Measurements from ENCODE around the gene OBSCN.

The OBSCN gene

DNA sequence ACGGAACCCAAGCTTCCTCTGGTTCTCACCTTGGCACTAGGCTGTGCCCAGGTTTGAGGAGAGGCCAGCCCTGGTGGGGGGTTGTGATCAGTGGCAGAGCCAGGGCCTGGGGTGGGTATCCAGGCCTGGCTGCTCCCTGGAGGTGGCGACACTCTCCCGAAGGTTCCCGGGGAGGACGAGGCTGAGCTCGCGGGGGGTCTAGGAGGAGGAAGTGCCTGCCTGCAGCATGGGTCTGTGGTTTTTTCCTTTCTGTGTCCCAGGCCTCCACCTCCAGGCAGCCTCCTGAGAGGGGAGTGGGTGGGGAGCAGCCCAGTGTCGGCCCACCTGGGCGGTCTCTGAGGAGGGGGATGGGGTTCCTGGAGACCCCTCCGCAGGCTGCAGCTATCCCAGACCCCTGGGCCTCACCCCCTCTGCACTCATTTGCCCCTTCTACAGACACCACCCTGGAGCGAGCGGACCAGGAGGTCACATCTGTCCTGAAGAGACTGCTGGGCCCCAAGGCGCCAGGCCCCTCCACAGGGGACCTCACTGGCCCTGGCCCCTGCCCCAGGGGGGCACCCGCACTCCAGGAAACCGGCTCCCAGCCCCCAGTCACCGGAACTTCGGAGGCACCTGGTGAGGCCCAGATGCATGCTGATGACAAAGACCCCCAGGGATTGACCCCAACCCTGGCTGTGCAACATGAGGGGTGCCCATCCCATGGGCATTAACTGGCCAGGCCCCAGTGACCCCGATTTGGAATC lies 154.5 kb downstream of the OBSCN start:
- no peak for DNase-seq

DNA sequence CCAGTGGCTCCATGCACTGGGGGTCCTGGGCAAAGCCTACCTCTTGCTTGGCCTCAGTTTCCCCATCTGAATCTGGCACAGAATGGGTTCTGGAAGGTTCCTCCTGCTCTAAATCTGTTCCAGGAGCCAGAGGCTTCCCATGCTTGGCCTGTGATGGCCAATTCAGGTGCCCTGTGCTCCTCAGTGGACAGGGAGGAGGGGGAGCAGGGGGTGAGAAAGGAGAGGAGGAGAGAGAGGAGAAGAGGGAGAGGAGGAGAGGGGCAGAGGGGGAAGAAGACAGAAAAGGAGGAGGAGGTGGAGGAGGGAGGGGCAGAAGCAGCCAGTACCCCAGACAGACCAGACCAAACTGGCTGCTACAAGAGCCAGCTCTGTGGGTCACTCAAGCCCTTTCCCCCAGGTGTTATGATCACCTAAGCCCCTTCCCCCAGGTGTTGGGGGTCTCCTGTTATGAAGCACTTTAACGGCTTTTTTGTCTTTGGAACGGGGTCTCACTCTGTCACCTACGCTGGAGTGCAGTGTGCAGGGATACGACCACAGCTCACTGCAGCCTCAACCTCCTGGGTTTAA lies 155.1 kb downstream of the OBSCN start:
- DNase-seq = peak; percentile 1

DNA sequence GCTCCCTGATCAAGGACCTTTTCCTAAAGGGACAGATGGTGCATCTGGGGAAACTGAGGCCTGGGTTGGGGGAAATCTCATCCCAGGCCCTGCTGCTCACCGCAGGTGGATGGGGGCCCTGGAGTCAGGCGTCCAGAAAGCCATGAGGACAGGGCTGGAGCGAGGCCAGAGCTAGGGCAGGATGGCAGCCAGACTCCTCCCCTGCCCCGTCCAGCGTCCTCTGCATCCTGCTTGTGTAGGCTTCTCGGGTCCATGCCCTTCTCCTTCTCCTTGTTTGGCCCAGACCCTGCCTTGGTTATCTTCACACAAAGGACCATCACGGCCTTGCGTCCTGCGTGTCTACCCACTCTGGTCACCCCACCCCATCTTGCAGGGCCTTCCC lies 155.8 kb downstream of the OBSCN start:
- no peak for DNase-seq

DNA sequence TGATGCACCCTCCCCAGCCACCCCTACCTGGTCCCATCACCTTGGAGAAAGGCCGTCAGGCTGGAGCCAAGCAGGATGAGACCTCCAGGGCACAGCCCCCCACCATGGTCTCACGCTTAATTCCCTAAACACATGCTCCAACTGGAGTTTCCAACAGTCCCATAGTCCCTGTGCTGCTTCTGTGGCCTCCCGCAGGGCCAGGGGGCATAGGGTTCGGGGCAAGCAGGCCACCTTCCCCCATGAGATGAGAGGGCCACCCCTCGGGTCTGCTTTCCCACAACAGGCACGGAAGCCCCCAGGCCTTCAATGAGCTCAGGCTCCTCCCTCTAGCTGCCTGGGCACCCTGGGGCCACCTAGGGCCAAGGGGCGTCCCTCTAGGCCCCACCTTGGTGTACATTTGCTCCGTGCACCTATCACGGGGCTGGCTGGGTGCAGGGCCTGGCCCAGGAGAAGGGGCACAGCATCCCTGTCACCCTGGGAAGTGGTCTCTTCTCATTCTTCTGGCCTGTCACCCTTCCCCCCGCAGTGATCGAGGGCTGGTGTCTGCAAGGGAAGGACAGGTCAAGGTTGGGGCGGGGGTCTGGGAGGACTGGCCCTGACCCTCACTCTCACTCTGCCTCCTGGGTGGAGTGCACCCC lies 156.3 kb downstream of the OBSCN start:
- peak; percentile 0 for DNase-seq

GRCh38 chr1:228364706-228365213 lies 156.9 kb downstream of the OBSCN start:
- DNase-seq = no peak

GRCh38 chr1:228365271-228366061 lies 157.6 kb downstream of the OBSCN start:
- DNase-seq = peak; percentile 1

DNA sequence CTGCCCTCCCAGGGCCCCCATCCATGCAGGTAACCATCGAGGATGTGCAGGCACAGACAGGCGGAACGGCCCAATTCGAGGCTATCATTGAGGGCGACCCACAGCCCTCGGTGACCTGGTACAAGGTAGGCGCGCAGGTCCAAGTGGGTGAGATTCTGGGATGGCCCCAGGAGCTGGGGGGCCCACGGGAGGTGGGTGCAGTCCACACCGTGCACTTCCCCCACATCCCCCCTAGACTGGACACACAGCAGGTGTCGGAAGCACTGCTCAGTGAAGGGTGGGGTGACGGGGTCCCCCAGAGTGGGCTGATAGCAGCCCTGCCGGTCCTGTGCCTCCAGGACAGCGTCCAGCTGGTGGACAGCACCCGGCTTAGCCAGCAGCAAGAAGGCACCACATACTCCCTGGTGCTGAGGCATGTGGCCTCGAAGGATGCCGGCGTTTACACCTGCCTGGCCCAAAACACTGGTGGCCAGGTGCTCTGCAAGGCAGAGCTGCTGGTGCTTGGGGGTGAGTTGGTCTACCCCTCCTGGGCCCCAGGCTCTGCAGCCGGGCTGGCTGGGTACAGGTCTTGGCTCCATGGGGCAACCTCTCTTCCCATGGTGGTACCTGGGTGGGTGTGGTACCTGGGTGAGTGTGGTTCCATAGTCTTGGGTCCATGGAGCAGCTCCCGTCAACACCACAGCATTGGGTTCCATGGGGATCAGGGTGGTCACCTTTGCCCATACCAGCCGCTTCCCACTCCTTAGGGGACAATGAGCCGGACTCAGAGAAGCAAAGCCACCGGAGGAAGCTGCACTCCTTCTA lies 158.4 kb downstream of the OBSCN start:
- DNase-seq = no peak

DNA sequence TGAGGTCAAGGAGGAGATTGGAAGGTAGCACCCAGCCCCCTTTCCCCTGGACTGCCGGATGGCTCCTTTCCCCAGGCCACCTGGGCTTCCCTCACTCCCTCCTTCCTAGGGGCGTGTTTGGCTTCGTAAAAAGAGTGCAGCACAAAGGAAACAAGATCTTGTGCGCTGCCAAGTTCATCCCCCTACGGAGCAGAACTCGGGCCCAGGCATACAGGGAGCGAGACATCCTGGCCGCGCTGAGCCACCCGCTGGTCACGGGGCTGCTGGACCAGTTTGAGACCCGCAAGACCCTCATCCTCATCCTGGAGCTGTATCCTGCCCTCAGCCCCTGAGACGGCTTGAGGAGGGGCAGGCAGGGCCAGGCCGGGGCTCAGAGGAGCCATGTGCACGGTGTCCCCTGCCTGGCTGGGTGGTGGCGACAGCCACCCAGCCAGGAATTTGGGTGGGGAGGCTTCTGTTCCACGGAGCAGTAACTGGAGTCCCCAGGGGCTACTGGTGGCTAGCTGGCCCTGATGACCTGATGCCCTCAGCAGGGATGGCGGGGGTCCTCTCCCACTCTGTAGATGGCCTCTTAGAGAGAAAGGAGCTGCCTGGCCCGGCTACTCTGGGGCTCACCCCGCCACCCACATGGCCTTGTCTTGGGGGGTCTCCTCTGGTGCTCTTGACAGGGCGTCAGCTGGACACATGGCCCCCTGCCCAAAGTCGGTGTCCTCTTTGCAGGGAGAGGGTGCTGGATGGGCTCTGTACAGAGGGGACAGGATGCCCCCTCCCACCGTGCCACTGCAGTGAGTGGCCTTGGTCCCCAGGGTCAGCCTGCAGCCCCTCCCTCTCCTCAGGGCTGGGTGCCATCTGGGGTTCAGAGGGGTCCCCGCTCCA lies 159.3 kb downstream of the OBSCN start:
- no peak for DNase-seq

- DNase-seq = no peak
These were observed 160.3 kb downstream of the OBSCN start for GRCh38 chr1:228367798-228368791.

DNA sequence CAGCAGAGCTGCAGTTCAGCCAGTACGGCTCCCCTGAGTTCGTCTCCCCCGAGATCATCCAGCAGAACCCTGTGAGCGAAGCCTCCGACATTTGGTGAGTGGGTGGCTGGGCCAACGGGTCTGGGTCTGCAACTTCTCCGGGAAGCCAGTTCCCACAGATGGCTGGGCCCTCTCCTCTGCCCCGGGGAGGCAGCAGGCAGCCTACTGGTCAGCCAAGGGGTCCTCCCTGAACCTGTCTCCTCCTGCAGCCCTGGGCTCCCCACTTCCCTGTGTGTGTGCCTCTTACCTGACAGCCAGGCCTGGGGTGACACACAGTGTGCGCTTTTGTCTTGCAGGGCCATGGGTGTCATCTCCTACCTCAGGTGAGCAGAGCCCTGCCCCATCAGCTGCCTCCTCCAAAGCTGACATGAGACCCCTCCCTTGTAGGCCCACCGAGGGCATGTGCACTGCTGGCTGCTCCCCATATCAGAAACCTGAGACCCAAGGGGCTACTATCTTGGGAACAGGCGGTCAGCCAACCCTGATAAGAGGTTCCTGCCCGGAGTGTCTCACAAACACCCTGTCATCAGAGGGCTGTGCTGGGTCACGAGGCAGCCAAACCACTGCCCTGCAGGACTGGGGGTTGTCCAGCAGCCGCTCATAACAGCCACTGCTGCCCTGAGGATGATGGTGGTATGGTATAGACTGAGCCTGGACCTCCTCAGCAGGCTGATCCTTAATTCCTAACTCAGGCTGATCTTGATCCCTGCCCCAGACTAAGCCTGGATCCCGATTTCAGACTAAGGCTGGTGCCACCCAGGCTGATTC lies 161.2 kb downstream of the OBSCN start:
- DNase-seq = no peak

DNA sequence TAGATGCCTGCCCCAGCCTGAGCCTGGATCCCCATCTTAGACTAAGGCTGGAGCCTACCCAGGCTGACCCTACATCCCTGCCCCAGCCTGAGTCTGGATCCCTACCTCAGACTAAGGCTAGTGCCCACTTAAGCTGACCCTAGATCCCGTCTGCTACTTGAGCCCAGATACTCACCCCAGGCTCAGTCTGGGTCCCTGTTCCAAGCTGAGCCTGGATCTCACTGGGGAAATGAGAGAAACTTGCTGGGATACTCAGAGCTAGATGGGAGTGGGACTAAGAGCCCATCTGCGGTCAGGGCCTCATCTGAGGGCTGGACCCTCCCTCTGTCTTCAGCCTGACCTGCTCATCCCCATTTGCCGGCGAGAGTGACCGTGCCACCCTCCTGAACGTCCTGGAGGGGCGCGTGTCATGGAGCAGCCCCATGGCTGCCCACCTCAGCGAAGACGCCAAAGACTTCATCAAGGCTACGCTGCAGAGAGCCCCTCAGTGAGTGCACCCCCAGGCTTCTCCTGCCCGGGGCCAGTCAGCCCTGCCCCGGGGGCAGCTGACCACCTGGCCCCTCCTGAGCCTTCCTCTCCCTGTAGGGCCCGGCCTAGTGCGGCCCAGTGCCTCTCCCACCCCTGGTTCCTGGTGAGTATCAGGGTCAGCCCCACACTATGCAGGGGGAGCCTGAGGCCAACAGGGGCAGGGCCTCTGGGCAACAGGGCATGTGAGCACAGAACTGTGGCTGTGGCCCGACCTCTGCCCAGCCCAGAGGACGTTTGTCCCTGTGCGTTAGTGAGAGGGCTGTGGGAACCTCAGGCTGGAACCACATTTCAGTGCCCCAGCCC lies 162.0 kb downstream of the OBSCN start:
- DNase-seq = no peak

DNA sequence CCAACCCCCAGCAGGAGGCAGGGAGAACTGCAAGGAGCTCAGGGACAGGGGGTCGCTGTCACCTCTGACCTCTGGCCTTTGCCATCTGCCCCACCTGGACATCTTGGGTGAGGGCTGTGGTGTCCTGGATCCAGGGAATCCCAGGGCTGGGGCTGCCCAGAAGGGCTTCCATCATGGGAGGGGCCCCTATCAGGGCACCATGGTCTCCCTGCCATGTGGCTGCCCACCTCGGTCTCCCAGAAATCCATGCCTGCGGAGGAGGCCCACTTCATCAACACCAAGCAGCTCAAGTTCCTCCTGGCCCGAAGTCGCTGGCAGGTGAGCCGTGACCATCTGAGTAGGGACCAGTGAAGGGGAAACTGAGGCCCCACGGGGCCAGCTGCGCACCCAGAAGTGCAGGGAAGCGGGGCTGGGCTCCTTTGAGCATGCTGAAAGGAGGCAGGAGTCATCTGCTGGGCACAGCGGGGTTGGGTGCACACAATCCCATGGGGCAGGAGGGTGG lies 162.6 kb downstream of the OBSCN start:
- DNase-seq = no peak

DNA sequence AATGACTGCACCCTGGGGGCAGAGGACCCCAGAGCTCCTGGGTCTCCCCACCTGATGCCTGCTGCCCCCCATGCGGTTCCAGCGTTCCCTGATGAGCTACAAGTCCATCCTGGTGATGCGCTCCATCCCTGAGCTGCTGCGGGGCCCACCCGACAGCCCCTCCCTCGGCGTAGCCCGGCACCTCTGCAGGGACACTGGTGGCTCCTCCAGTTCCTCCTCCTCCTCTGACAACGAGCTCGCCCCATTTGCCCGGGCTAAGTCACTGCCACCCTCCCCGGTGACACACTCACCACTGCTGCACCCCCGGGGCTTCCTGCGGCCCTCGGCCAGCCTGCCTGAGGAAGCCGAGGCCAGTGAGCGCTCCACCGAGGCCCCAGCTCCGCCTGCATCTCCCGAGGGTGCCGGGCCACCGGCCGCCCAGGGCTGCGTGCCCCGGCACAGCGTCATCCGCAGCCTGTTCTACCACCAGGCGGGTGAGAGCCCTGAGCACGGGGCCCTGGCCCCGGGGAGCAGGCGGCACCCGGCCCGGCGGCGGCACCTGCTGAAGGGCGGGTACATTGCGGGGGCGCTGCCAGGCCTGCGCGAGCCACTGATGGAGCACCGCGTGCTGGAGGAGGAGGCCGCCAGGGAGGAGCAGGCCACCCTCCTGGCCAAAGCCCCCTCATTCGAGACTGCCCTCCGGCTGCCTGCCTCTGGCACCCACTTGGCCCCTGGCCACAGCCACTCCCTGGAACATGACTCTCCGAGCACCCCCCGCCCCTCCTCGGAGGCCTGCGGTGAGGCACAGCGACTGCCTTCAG lies 163.3 kb downstream of the OBSCN start:
- no peak for DNase-seq

DNA sequence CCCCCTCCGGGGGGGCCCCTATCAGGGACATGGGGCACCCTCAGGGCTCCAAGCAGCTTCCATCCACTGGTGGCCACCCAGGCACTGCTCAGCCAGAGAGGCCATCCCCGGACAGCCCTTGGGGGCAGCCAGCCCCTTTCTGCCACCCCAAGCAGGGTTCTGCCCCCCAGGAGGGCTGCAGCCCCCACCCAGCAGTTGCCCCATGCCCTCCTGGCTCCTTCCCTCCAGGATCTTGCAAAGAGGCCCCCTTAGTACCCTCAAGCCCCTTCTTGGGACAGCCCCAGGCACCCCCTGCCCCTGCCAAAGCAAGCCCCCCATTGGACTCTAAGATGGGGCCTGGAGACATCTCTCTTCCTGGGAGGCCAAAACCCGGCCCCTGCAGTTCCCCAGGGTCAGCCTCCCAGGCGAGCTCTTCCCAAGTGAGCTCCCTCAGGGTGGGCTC lies 163.9 kb downstream of the OBSCN start:
- DNase-seq = no peak

GRCh38 chr1:228372183-228373003 lies 164.5 kb downstream of the OBSCN start:
- DNase-seq = no peak

DNA sequence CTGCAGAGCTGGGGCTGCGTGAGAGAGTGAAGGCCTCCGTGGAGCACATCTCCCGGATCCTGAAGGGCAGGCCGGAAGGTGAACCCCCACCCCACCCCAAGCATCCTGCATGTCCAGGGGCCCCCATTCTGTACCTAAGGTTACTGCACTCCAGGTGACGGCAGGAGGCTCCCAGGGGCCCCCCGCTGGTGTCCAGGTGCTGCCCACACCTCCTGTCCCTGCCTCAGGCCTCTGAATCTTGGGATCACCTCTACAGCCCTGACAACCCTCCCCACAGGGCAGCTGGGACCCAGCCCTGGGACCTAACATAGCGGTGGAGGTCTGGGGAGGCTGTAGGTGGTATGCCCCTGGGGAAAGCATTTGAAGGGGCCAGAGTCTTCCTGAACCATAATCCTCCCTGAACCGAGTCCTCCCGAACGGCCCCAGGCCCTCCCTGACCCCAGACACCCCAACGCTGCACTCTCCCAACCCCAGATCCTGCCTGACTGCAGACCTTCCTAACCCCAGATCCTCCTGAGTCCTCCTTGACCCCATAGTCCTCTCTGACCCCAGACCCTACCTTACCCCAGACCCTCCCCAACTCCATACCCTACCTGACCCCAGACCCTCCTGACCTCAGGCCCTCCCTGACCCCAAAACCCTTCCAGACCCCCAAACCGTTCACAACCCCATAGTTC lies 165.3 kb downstream of the OBSCN start:
- DNase-seq = no peak

Measured in CD4-positive, alpha-beta T cell treated with Interleukin-17A for 4 hours (primary cell).